ENCODE measurements around the gene GSTM2.

- no peak for TF ChIP-seq POLR2AphosphoS5 (IDR thresholded peaks at IDR 0.05)
- no peak for TF ChIP-seq CTCF (IDR thresholded peaks at IDR 0.05)
Measured at GRCh38 chr1:109625601-109626560, 42.0 kb upstream of the GSTM2 start.
